LHCN-M2 (cell line): ENCODE data around the gene C19orf73. TPM values are rescaled to one million over a fixed set of nuclear protein-coding genes. Genes with fewer than 3 reads are reported as not detected.
A peak's percentile ranks its signal among the peaks of the same experiment; 100 is the strongest.

ENCODE experiments used
- DNase-seq: peaks from one replicate; pipeline ENCODE4 v3.0.0-alpha.2; 2012; ENCODE audit warnings: low read depth
- polyA plus RNA-seq: library from polyadenylated mRNA; unstranded; fragments of >200 nt; gene quantifications from one replicate; pipeline ENCODE4 v1.2.1, GENCODE V29; 2012; ENCODE audit warnings: missing spikeins
- total RNA-seq: library from RNA; depleted of rRNA; stranded (reverse); fragments of >200 nt; gene quantifications from 2 replicates; pipeline ENCODE4 v1.2.3, GENCODE V29; 2014; rRNA removed

C19orf73 gene, protein sequence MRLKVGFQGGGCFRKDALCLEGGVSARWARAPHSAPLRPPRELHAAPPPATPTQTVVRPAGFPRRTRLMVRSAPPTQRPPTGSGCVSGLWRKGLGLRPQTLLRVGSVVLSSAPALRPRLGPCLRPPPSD
- total RNA-seq: 1.1 and 3.1 TPM in 2 replicates
- 1.0 TPM for polyA plus RNA-seq

DNA sequence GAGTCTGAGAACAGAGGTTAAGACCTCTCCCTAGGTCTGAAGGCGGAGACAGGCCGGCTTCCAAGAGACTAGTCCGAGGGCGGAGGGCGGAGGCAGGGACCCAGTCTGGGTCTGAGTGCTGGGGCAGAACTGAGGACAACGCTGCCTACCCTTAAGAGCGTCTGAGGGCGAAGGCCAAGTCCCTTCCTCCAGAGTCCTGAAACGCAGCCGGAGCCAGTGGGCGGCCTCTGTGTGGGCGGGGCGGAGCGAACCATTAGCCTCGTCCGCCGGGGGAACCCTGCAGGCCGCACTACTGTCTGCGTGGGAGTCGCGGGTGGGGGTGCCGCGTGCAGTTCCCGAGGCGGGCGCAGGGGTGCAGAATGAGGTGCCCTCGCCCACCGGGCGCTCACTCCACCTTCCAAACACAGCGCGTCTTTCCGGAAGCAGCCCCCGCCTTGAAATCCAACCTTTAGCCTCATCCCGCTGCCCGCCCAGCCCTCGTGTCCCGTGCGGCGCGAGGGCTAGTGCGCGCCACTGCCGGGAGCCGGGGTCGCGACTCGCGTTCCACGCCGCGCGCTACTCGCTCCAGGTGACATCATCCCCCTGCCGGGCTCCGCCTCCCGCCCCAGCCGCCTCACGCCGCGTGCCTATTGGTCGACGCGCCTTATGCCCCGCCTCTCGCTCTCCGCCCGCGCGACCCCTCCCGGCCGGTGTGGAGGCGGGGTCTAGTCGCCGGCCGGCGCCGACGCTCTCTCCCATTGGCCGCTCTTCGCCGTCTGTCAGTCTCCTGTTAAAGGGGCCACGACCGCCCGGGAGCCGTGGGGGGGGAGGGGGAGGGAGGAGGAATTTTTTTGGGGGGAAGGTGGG, at the start of gene C19orf73:
Gene C19orf73 (minus strand): TSS at position 579 of the 846 bp plus-strand sequence. CDS start 121 bp downstream, at position 458.
- DNase-seq: peak; percentile 92

DNA sequence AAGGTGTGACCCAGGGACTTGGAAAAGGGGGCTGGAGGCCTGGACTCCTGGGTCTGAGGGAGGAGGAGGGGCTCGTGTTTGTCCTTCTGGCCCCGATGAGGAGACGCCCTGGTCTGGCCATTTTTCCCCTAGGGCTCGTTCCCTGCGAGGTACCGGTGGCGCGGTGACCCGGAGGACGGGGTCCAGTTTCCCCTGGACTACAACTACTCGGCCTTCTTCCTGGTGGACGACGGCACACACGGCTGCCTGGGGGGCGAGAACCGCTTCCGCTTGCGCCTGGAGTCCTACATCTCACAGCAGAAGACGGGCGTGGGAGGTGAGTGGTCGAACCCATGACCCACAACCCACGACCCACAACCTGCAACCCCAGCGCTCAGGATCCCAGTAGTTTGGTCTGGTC, 49.5 kb upstream of the C19orf73 start:
- no peak for DNase-seq

DNA sequence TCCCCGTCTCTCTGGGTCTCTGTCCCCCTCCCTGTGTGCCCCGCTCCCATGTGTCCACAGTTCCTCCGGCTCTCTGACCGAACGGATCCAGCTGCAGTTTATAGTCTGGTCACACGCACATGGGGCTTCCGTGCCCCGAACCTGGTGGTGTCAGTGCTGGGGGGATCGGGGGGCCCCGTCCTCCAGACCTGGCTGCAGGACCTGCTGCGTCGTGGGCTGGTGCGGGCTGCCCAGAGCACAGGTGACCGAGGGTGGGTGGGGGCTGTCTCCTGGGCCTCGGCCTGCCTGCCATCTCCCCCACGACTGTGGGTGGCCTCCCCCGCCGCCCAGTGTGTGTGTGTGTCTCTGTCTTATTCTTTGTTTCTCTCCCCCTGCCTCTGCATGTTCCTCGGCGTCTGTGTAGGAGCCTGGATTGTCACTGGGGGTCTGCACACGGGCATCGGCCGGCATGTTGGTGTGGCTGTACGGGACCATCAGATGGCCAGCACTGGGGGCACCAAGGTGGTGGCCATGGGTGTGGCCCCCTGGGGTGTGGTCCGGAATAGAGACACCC, 49.0 kb upstream of the C19orf73 start:
- DNase-seq: no peak

DNA sequence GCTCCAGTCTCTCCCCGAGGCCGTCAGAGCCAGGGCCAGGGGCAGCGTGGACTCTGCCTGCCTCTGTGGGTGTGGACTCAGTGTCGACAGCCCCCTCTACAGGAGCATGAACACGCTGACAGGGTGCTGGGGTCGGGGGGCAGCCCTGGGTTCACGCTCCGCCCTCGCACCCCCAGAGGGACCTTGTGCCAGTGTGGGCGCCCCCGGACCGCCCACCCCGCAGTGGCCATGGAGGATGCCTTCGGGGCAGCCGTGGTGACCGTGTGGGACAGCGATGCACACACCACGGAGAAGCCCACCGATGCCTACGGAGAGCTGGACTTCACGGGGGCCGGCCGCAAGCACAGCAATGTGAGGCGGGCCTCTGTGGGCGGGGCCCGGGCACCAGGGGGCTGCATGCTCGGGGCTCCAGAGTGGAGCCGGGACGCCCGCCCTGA, 46.9 kb upstream of the C19orf73 start:
- no peak for DNase-seq

DNA sequence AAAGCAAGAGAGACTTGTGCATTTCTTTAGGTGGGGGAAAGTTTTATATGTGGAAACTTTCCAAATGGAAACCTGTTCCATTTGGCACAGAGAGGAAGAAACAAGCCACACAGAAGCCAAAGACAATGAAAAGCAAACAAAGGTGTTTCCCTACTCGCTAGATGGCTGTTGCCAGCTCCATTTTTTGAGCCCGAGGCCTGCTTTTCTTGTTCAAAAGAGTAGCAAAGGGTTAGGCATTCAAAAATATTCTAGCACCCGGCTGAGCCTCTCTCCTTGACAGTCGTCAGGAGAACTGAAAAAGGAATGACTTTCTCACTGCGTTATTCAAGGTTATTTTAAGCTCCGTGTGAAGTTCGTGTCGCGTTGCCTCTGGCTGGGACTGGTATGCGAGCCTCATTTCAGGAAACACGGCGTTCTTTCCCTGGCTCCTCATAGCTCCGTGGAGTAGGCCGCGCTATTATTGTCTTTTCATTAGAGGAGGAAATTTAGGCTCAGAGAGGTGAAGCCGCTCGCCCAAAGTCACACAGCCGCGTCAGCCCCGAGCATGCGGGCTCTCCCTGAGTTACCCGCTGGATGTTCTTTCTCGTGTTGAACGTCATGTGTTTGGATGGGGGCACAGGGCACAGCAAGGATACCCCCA, 46.3 kb upstream of the C19orf73 start:
- no peak for DNase-seq

DNA sequence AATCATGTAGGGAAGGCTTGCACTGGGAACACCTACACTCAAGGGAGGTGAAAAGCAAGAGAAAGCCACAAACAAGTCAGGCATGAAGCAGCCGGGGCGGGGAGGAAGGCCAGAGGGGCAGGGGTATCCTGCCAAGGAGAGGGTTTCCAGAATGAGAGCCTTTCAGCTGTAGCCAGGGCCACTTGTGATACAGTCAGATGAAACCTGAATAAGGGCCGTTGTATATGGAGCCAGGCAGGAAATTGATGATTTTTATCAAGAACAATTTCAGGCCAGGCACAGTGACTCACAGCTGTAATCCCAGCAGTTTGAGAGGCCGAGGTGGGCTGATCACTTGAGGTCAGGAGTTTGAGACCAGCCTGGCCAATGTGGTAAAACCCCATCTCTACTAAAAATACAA, 43.0 kb upstream of the C19orf73 start:
- DNase-seq: no peak

DNA sequence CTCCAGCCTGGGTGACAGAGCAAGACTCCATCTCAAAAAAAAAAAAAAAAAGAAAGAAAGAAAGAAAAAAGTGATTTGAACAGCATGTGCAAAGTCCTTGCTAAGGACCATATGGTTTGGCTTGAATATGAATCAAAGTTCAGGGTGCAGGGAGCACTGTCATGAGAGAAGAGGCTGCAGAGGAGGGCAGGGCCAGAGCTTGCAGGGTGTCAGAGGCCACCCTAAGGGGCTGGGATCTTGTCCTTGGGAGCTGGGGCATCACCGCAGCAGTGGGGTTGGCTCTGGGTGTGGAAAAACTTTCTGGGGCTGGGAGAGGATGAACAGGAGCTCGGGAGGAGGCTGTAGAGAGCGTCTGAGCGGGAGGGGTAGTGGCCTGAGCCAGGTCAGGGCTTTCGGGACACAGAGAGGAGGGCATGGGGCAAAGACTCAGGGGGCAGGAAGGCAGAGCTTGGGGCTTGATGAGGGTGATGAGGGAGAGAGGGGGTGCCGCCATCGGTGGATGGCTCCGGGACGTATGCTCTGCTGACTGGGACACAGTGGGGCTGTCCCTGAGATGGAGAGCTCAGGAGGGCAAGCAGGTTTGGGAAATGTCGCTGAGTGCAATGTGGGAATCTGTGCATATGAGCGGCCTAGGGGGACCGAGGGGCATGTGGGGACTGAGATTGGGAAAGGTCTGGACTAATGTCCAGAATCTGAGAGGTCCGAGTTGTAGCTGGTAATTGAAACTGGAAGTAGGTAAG, 41.7 kb upstream of the C19orf73 start:
- DNase-seq: no peak

DNA sequence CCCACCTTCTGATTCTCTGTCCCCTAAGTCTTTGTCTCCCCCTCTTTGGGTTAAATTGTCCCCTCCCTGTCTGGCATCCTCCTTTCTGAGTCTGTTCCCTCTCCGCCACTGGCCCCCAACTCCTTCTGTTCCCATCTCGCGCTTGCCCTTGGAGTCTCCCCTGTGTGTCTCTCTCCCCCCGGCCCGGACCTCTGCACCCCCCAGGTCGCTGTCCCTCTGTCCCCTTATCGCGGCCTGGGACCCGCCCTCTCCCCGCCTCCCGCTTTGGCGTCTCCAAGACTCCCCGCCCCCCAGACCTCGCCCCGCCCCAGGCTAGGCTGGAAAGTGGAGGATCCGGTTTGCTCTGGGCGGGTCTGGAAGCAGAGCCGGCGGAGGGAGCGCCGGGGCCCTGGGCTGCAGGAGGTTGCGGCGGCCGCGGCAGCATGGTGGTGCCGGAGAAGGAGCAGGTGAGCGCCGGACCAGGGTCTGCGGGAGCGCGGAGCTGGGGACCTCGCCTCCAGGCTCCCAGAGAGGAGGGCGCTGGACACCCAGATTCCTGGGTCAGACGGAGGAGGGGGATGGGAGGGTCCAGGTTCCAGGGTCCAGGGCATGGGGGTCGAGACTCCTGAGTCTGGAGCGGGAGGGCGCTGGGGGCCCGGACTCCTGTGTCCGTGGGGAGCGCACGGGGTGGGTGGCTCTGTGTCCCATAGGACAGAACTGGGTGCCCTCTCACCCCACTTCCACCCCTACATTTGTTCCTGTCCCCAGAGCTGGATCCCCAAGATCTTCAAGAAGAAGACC, 38.7 kb upstream of the C19orf73 start, which contains the start of gene TRPM4:
Gene TRPM4 (plus strand): TSS at position 348 of the 780 bp plus-strand sequence. CDS start 75 bp downstream, at position 423.
- DNase-seq: peak; percentile 76

DNA sequence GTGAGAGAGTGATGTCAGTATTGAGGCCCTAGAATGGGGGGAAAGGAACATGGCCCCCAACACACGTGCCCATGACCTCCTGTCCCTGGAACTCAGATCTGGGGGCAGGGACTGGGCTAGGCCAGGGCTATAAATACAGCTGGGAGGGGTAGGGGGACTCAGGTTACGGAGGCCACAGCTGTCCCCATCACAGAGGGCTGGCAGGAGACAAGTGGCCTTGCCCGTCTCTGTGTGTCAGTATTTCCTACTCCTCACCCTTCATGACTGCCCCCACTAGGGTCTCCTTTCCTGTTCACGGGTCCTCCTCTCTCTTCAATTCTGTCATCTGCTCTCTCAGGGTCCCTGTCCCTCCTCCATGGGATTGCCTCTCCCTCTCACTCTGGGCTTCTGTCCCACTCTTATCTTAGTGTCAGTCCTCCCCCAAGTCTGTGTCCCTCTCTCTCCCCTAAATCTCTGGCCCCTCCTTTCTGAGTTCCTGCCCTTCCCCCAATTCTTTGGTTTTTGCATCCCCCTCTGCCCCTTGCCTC, 36.9 kb upstream of the C19orf73 start:
- no peak for DNase-seq

DNA sequence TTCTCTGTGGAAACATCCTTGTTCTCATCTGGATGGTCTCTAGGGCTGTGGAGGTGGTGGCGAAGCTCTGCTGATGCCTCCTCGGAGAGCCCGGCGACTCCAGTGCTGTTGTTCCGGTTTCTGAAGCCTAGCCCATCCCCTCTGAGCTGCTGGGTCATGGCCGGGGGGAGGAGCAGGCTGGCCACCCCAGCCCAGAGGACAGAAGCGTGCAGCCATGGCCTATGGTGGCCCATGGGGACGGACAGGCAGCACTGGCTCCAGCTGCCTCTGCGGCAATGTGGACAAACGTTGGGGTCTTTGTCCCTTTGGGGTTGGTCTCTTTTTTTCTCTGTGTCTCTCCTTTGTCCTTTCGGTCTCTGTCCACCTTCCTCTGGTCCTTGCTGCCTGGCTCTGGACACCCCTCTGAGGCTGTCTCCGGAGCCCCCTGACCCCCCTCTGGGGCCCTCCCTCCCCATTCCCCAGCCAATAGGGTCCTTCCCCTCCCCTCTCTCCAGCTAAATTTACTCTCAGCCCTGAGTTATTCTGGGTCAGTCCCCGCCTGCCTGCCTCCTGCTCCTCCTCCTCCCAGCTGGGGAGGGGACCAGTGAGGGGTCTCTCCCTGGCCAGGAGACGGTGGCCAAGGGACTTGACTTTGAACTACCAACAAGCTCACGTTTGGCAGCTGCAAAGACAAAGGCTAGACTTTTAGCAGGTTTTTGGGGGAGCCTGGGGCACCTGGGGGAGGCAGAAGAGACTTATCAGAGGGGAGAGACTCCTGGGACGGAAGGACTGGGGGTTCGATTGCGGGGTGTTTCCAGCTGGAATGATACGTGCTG, 36.3 kb upstream of the C19orf73 start, which contains the start of gene HRC:
Gene HRC (minus strand): TSS at position 392 of the 815 bp plus-strand sequence. CDS start 159 bp downstream, at position 233.
- no peak for DNase-seq

DNA sequence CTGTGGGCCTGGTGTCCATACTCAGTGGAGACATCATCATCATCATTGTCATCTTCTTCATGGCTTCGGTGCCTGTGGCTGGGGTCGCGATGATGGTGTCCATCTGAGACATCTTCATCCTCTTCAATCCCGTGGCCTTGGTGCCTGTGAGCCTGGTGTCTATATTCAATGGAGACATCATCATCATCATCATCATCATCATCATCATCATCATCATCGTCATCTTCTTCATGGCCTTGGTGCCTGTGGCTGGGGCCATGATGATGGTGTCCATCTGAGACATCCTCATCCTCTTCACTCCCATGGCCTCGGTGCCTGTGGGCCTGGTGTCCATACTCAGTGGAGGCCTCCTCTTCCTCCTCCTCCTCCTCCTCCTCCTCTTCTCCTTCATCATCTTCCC, 35.3 kb upstream of the C19orf73 start:
- DNase-seq: no peak

DNA sequence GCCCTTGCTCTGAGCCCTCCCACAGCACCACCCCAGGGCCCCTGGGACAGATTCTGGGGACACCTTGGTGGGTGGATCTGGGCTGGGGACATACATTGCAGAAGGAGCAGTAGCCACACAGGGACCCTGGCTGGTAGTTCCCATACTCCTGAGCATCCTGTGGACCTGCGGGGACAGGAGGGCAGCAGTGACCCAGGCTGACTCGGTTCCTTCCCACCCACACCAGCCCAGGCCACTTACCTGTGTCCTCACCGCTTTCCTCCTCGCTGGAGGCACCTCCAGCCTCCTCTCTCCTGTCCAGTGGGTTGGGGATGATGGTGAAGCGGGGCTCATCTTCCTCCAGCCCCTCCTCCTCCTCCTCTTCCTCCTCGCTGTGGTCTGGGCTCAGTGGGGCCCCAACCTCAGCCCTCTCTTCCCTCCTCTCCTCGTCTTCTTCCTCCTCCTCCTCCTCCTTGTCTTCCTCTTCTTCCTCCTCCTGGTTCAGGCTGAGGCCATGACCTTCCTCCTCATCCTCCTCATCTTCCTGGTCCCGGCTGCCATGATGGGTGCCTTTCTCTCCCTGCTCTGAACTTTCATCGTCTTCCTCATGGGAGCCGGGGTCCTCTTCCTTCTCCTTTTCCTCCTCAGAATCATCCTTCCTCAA, 34.3 kb upstream of the C19orf73 start:
- DNase-seq: no peak

DNA sequence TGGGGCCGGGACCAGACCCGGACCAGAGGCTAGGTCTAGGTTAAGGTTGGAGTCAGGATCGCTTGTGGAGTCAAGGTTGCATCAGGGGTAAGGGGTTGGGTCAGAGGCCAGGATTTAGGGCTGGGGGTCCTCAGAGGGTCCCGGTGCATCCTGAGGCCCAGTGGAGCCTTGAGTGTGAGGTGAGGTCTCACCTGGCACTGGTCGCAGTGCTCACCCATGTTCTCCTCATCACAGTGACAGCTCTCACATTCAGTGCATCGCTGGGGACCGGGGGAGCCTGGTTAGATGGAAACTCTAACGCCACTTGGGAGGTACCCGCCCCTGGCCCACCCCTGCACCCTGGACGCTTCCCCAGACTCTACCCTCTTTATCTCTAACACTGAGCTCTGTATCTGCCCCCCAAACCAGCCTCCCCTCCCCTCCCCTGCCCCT, 33.2 kb upstream of the C19orf73 start:
- DNase-seq: no peak

DNA sequence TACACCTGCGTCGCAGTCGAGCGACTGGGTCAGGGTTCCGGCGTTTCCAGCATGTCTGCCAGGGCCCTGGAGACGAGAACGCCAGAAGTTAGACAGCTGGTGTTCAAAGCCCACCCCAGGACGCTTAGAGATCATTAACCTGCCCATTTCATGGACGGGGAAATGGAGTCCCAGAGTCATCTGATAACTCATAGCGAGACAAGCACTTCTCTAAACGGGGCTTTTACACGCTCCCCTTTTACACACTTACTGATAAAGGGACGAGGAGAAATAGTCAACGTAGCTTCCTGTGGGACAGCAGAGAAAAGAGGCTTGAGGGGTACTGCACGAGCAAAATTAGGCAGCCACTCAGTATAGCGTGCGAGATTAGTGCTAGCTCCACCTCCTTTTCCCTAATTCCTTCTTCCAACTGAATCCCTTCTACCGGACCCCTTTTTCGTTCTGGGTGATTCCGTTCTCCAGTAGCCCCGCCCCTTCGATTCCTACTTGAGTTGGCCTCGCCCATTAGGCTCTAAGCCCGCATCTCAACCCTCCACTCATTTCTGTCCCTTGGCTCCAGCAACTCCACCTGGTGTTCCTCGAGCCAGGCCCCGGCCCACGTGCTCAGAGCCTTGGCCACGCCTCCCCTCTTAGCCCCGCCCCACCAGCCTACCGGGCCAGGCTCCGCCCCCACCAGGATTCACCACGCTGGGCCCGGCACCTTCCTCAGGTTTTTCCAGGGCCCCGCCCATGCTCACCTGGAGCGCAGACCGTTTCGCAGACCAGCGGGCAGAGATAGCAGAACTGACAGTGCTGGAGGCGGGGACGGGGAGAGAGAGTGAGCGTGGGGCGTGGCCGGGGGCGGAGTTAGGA, 32.5 kb upstream of the C19orf73 start:
- DNase-seq: peak; percentile 34

DNA sequence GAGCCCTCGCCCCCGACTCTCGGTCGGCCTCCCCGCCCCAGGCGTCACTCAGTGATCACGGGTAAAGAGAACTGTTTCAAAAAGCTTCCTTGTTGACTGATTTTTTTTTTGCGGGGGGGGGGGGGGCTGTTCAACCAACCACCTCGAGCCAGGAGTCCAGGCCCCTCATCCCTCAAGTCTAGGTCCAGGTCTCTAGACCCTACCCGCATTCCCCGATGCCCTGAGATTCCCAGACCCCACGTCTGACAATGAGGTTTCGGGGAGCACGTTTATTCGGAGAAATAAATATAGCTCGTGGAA, 32.0 kb upstream of the C19orf73 start:
- no peak for DNase-seq

DNA sequence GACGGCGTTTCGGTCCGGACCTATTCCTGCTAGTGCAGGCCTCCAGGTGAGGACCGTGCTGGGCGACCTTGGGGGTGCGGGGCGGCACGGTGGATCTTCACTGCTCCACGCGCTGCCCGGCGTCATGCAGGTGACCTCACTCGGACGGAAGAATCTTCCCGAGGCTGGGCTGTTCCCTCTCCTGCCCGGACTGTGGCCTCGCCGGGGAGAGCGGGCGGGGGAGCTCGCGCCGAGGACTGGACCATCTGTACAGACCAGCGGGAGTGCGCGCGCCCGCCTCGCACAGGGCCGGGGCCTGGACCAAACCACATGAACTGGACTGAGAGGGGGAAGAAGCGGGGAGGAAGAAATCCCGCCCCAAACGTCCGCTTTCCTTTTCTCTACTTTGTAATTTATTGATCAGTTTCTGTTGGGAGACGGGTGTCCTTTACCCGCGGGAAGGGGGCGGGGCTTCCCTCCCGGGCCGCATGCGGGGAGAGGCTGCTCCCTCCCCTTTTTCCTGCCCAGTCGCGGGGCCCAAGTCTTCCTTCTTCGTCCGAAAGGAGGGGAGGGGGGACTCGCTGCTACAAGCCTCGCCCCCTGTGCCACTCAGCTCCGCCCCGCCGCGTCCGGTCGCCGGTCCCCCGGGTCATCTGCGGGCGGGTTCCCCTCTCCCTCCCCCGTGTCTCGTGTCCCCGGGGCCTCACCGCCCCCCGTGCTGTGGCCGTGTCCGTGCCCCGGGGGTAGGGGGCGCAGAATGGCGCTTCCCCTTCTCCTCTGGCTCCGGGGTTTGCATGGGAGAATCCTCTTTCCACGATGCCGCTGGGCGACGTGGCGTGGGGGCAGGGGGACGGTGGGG, 31.4 kb upstream of the C19orf73 start:
- DNase-seq: peak; percentile 79

DNA sequence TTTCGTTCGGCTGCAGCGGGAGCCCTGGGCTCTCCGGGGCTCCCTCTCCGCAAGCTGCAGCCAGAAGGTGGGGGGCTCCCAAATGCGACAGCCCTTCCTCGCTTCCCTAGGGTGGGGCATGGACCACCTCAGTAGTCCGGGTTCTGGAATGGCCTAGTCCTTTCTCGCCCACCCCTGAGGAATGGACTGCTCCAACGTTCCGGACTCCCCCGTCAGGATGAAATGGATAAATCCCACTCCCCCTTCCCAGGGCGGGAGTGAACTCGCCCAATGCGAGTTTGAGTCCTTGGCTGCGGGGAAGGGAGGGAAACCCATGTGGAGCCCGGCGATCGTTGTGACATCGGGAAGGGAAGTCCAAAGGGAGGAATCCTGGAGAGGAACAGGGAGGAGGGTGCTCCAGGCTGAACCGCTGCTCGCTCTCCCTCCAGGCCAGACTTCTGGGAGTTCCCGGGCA, 30.7 kb upstream of the C19orf73 start:
- DNase-seq: peak; percentile 90
